HCT116 (cell line): ENCODE measurements around the gene VPS35L. TPM values are rescaled to one million over a fixed set of nuclear protein-coding genes. Genes with fewer than 3 reads are reported as not detected.

ENCODE experiments used
- ATAC-seq: fragments of 200-7000 bp; cut with Tn5 transposase; 2 replicates; pipeline ENCODE4 v1.9.1; 2020; ENCODE audit warnings: mild to moderate bottlenecking, moderate library complexity
- BruUV-seq: library from RNA; stranded (reverse); fragments of 400-500 nt; replicated peaks from 2 replicates; lab custom pipeline; 2021; lab: Mats Ljungman, UMichigan
- CTCF ChIA-PET: fragments of 300-600 bp; sonication (Branson Sonifier 250); formaldehyde crosslinking; loops from one replicate; lab custom pipeline; 2021; ENCODE audit warnings: antibody characterized with exemption; lab: Charles Lee
- POLR2A ChIA-PET: fragments of 300-600, 350-600 bp; sonication (Branson Sonifier 250); formaldehyde crosslinking; loops from one replicate; lab custom pipeline; 2021; ENCODE audit warnings: antibody characterized with exemption; lab: Charles Lee
- RAD21 ChIA-PET, 2 experiments: fragments of 300-600 bp; sonication (Branson Sonifier 250); formaldehyde crosslinking; loops; one replicate each; lab custom pipeline; 2023; ENCODE audit warnings: low total read pairs in 2 of 2; ENCODE audit not compliant: uncharacterized antibody in 2 of 2, unreplicated experiment in 2 of 2, low non-redundant PET in 1 of 2; lab: Charles Lee
- DNase-seq: peaks from one replicate; pipeline ENCODE4 v3.0.0-alpha.2; 2010; ENCODE audit warnings: low read depth, low spot score
- H2AFZ ChIP-seq: fragments of 200-600 bp; shearing (Covaris generic), sonication (generic); 2 replicates; pipeline ENCODE4 v1.6.1; 2017; ENCODE audit warnings: low read depth, mixed run types, mixed read lengths, antibody characterized with exemption, low read length; ENCODE audit not compliant: poor library complexity, severe bottlenecking
- H3K27ac ChIP-seq: 2 replicates; pipeline ENCODE4 v1.5.1; 2012; ENCODE audit warnings: low read depth, low read length
- H3K27me3 ChIP-seq: fragments of 200-600 bp; sonication (generic); 2 replicates; pipeline ENCODE4 v1.6.1; 2016; ENCODE audit warnings: mixed run types, low read length, mixed read lengths; ENCODE audit not compliant: insufficient read depth
- H3K36me3 ChIP-seq, 2 experiments: fragments of 200-500 bp in 1 of 2; fragments of 200-600 bp in 1 of 2; sonication (Bioruptor generic) in 1 of 2; sonication (generic) in 1 of 2; 2 replicates each; pipeline versions ENCODE4 v1.5.1 to v1.6.1; 2014 to 2016; ENCODE audit warnings: low read length in 2 of 2, inconsistent platforms in 1 of 2, mixed read lengths in 1 of 2, mixed run types in 1 of 2; ENCODE audit not compliant: insufficient read depth in 2 of 2, control insufficient read depth in 1 of 2
- H3K4me1 ChIP-seq, 2 experiments: fragments of 200-600 bp in 1 of 2; sonication (generic) in 1 of 2; 2 replicates each; pipeline versions ENCODE4 v1.5.1 to v1.6.1; 2012 to 2017; ENCODE audit warnings: low read length in 2 of 2, inconsistent platforms in 1 of 2, mild to moderate bottlenecking in 1 of 2, mixed read lengths in 1 of 2, mixed run types in 1 of 2, moderate library complexity in 1 of 2; ENCODE audit not compliant: insufficient read depth in 2 of 2, control insufficient read depth in 1 of 2
- H3K4me2 ChIP-seq: fragments of 200-600 bp; sonication (generic); 2 replicates; pipeline ENCODE4 v1.6.1; 2017; ENCODE audit warnings: mixed run types, low read length, mixed read lengths
- H3K4me3 ChIP-seq, 2 experiments: fragments of 200-600 bp in 1 of 2; sonication (generic) in 1 of 2; replicated peaks in 1 of 2; 2 replicates each; pipeline ENCODE4 v1.5.1; 2011 to 2016; ENCODE audit warnings: low read length in 2 of 2, control low read depth in 1 of 2, low read depth in 1 of 2, mild to moderate bottlenecking in 1 of 2, mixed read lengths in 1 of 2, mixed run types in 1 of 2
- H3K79me2 ChIP-seq: fragments of 200-600 bp; sonication (generic); 2 replicates; pipeline ENCODE4 v1.6.1; 2017; ENCODE audit warnings: mild to moderate bottlenecking, mixed run types, low read length, moderate library complexity, mixed read lengths; ENCODE audit not compliant: insufficient read depth
- H3K9ac ChIP-seq: fragments of 200-600 bp; sonication (generic); 2 replicates; pipeline ENCODE4 v1.6.1; 2016; ENCODE audit warnings: low read length, mixed read lengths
- H3K9me2 ChIP-seq: fragments of 200-600 bp; sonication (generic), shearing (Covaris generic); 2 replicates; pipeline ENCODE4 v1.6.1; 2017; ENCODE audit warnings: mixed run types, mild to moderate bottlenecking, moderate library complexity; ENCODE audit not compliant: insufficient read depth
- H3K9me3 ChIP-seq, 2 experiments: fragments of 200-500 bp in 1 of 2; fragments of 200-600 bp in 1 of 2; sonication (Bioruptor generic) in 1 of 2; sonication (generic) in 1 of 2; 2 replicates each; pipeline ENCODE4 v1.6.1; 2014 to 2017; ENCODE audit warnings: low read length in 2 of 2, mixed read lengths in 2 of 2, inconsistent platforms in 1 of 2, low read depth in 1 of 2, mild to moderate bottlenecking in 1 of 2, mixed run types in 1 of 2, moderate library complexity in 1 of 2; ENCODE audit not compliant: control insufficient read depth in 1 of 2, insufficient read depth in 1 of 2
- H4K20me1 ChIP-seq: fragments of 200-600 bp; sonication (generic), shearing (Covaris generic); 2 replicates; pipeline ENCODE4 v1.6.1; 2017; ENCODE audit warnings: mixed run types, mild to moderate bottlenecking, moderate library complexity; ENCODE audit not compliant: insufficient read depth
- CBX3 ChIP-seq: IDR thresholded peaks from 2 replicates; pipeline ENCODE4 v1.6.1; 2012; ENCODE audit warnings: low read depth
- EGR1 ChIP-seq: IDR thresholded peaks from 2 replicates; pipeline ENCODE4 v1.6.1; 2012; ENCODE audit warnings: low read depth
- ELF1 ChIP-seq: IDR thresholded peaks from 2 replicates; pipeline ENCODE4 v1.6.1; 2012; ENCODE audit warnings: low read depth, borderline replicate concordance
- EZH2 ChIP-seq: fragments of 200-600 bp; sonication (generic); IDR thresholded peaks from 2 replicates; pipeline ENCODE4 v1.6.1; 2017; ENCODE audit warnings: antibody characterized with exemption, mixed run types
- EZH2phosphoT487 ChIP-seq: fragments of 200-600 bp; IDR thresholded peaks from 2 replicates; pipeline ENCODE4 v1.6.1; 2018; ENCODE audit warnings: antibody characterized with exemption, borderline replicate concordance
- FOSL1 ChIP-seq: IDR thresholded peaks from 2 replicates; pipeline ENCODE4 v1.6.1; 2012; ENCODE audit warnings: low read depth
- JUND ChIP-seq: IDR thresholded peaks from 2 replicates; pipeline ENCODE4 v1.6.1; 2012
- MAX ChIP-seq: IDR thresholded peaks from 2 replicates; pipeline ENCODE4 v1.6.1; 2012
- POLR2A ChIP-seq: IDR thresholded peaks from 2 replicates; pipeline ENCODE4 v1.7.0; 2011; ENCODE audit warnings: borderline replicate concordance; ENCODE audit not compliant: insufficient read depth, insufficient read length; ENCODE audit errors: extremely low read depth
- POLR2AphosphoS5 ChIP-seq: IDR thresholded peaks from 2 replicates; pipeline ENCODE4 v1.6.1; 2011; ENCODE audit warnings: mild to moderate bottlenecking, low read depth, low read length, moderate library complexity
- RAD21 ChIP-seq: IDR thresholded peaks from 2 replicates; pipeline ENCODE4 v1.6.1; 2012; ENCODE audit warnings: low read depth, mild to moderate bottlenecking
- REST ChIP-seq: IDR thresholded peaks from 2 replicates; pipeline ENCODE4 v1.6.1; 2012; ENCODE audit warnings: low read depth
- SIN3A ChIP-seq: IDR thresholded peaks from 2 replicates; pipeline ENCODE4 v1.6.1; 2012; ENCODE audit warnings: low read depth
- SP1 ChIP-seq: IDR thresholded peaks from 2 replicates; pipeline ENCODE4 v1.6.1; 2012; ENCODE audit warnings: low read depth
- SRF ChIP-seq: IDR thresholded peaks from 2 replicates; pipeline ENCODE4 v1.6.1; 2012; ENCODE audit warnings: low read depth
- TCF7L2 ChIP-seq: IDR thresholded peaks from 2 replicates; pipeline ENCODE4 v1.7.0; 2011; ENCODE audit warnings: borderline replicate concordance, inconsistent platforms; ENCODE audit not compliant: insufficient read depth, insufficient read length; ENCODE audit errors: extremely low read depth
- YY1 ChIP-seq: IDR thresholded peaks from 2 replicates; pipeline ENCODE4 v1.6.1; 2011; ENCODE audit warnings: low read length, low read depth, moderate library complexity, mild to moderate bottlenecking; ENCODE audit not compliant: insufficient replicate concordance; ENCODE audit errors: extremely low read depth
- ZBTB33 ChIP-seq: IDR thresholded peaks from 2 replicates; pipeline ENCODE4 v1.6.1; 2011; ENCODE audit warnings: mild to moderate bottlenecking, low read length, moderate library complexity; ENCODE audit not compliant: insufficient replicate concordance; ENCODE audit errors: extremely low read depth
- ZFX ChIP-seq: fragments of 450-650 bp; IDR thresholded peaks from 2 replicates; pipeline ENCODE4 v1.6.1; 2017
- ZNF274 ChIP-seq: fragments of 200-500 bp; sonication (Bioruptor generic); IDR thresholded peaks from 2 replicates; pipeline ENCODE4 v1.6.1; 2014; ENCODE audit warnings: mild to moderate bottlenecking, low read depth, low read length, inconsistent platforms
- intact Hi-C: fragments of 100-400 bp; cut with micrococcal nuclease; formaldehyde crosslinking; loops from 2 replicates; pipeline ENCODE4 v1.10.0; 2022
- total RNA-seq: library from RNA; stranded (reverse); gene quantifications from one replicate; pipeline ENCODE4 v1.2.1, GENCODE V29; 2021; ENCODE audit not compliant: unreplicated experiment

The VPS35L gene
- total RNA-seq, 1 experiment from 2014 or later: 21.4 TPM

DNA sequence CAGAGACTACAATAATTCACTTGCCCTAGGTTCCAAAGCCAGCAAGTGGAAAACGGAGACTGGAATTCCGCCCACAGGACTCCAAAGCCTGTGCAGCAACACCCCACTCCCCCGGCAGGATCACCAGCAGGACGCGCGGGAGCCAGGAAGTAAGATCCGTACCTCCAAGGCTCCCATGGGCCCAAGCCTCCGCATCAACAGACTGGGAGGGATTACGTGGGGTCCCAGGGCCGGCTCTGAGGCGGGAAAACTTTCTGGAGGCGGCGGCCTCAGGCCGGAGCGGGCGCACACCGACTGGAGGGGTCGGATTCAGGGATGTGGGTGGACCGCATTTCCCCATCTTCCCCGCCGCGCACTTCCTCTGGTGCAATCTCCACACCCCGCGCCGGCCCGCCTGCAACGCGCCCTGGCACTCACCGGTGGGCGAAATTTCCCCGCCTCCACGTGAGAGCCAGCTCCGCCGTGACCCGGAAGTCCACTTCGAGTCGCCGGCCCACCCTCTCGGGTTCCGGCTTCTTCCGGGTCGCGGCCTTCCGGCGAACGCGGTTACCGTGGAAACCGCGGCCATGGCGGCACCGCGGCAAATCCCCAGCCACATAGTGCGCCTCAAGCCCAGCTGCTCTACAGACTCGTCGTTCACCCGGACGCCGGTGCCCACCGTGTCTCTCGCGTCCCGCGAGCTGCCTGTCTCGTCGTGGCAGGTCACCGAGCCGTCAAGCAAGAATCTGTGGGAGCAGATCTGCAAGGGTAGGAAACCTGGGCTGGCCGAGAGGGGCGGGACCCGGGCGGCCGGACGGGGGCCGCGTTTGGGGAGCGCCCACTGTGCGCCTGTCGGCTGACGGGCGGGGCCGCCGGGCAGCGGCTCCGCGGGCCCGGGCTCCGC, 162.5 kb downstream of the VPS35L start, which contains the start of the genes IQCK and KNOP1:
TSS of gene IQCK (plus strand) at position 531 of the 883 bp plus-strand sequence. CDS start at position 567, 36 bp downstream.
TSS of gene KNOP1 (minus strand) at position 487 of the 883 bp plus-strand sequence. CDS start 3,192 bp downstream, outside the sequence.
- Histone ChIP-seq H3K79me2 (peaks cover 71% of the 10 kb centered on the region), H3K4me1 (peaks cover 11 to 24% of the 10 kb centered on the region in 2 experiments)
- intact Hi-C loops: no loop called here

More for the DNA sequence above, 162.5 kb downstream of the VPS35L start, which contains the start of the genes IQCK and KNOP1:
- TSS peak; percentile 66 for BruUV-seq
- no peaks in the 10 kb centered on the region for H3K9me3 ChIP-seq
- no peaks in the 10 kb centered on the region for H3K9me2 ChIP-seq
- RAD21 ChIA-PET: no interaction called here
- H4K20me1 ChIP-seq: peaks cover 4% of the 10 kb centered on the region; the same call in 1 of the 2 replicates
- peak within 1 kb of the TSS; percentile 92 to 95 for H3K4me3 ChIP-seq
- DNase-seq: peak; percentile 68
- ATAC-seq: peak; percentile 90
- CTCF ChIA-PET: interaction anchor here (1.0 kb wide), 1 partner anchor 18 kb away, joined by 3 read pairs; no protein-coding TSS in a partner anchor
- H3K9ac ChIP-seq: peak within 1 kb of the TSS; percentile 88
- no peaks in the 10 kb centered on the region for H3K27me3 ChIP-seq
- H3K4me2 ChIP-seq: peak within 1 kb of the TSS; percentile 79
- peak within 1 kb of the TSS; percentile 83 for H2AFZ ChIP-seq
- TF ChIP-seq ZNF274: no peak
- TF ChIP-seq ELF1: peak; percentile 85
- TF ChIP-seq ZBTB33: no peak
- TF ChIP-seq MAX: peak; percentile 94
- TF ChIP-seq YY1: peak; percentile 81
- TF ChIP-seq POLR2A: peak; percentile 27
- TF ChIP-seq ZFX: peak; percentile 79
- TF ChIP-seq JUND: no peak
- TF ChIP-seq TCF7L2: no peak
- TF ChIP-seq REST: no peak
- no peak for TF ChIP-seq FOSL1
- 0 out of 2 replicates have a peak, but pooled peaks have one; percentile 13 for TF ChIP-seq SRF
- TF ChIP-seq SIN3A: peak; percentile 88
- TF ChIP-seq POLR2AphosphoS5: peak; percentile 59
- TF ChIP-seq EZH2: no peak
- no peak; the same call in 1 of the 2 replicates for TF ChIP-seq CBX3
- TF ChIP-seq RAD21: no peak
- peak; percentile 56 for TF ChIP-seq EGR1
- TF ChIP-seq EZH2phosphoT487: no peak
- TF ChIP-seq SP1: no peak
- POLR2A ChIA-PET: interaction anchor here (0.7 to 1.2 kb wide), 2 partner anchors 11 to 907 kb away, joined by 3 read pairs; no protein-coding TSS in a partner anchor
- H3K27ac ChIP-seq: peak within 1 kb of the TSS; percentile 86
- peaks cover 9 to 18% of the 10 kb centered on the region in 2 experiments; a peak in 3 of 4 replicates for H3K36me3 ChIP-seq
